Measurements from ENCODE around the gene NUDT4.

GRCh38 chr12:93422050-93422449 lies 44.3 kb downstream of the NUDT4 start:
- TF ChIP-seq CREB1 (IDR thresholded peaks at IDR 0.05; ENCODE audit: low read depth) (no peak), JUNB (IDR thresholded peaks at IDR 0.05) (no peak), HDAC2 (IDR thresholded peaks at IDR 0.05) (no peak), TCF7 (IDR thresholded peaks at IDR 0.05; ENCODE audit: borderline replicate concordance) (no peak), CTCF (IDR thresholded peaks at IDR 0.05 in 2 of 3, conservative IDR thresholded peaks at IDR 0.05 in 1 of 3; ENCODE audit: control insufficient read depth in 2 of 3, extremely low read depth in 1 of 3, insufficient read depth in 1 of 3, low read depth in 3 of 3, low read length in 3 of 3) (no peak), MTA2 (IDR thresholded peaks at IDR 0.05; ENCODE audit: low read depth) (no peak), POLR2A (IDR thresholded peaks at IDR 0.05; ENCODE audit: low read depth, low read length) (no peak), CBX5 (IDR thresholded peaks at IDR 0.05; ENCODE audit: low read depth) (no peak), RELB (IDR thresholded peaks at IDR 0.05; ENCODE audit: low read depth) (no peak)

Data from GM12878 (cell line).